ENCODE measurements around the gene TMUB1. TPM values are rescaled to one million over a fixed set of nuclear protein-coding genes. Genes with fewer than 3 reads are reported as not detected.

Gene TMUB1
- total and polyA plus RNA-seq, 2 experiments from 2014 or later: 45.0 to 83.1 TPM

DNA sequence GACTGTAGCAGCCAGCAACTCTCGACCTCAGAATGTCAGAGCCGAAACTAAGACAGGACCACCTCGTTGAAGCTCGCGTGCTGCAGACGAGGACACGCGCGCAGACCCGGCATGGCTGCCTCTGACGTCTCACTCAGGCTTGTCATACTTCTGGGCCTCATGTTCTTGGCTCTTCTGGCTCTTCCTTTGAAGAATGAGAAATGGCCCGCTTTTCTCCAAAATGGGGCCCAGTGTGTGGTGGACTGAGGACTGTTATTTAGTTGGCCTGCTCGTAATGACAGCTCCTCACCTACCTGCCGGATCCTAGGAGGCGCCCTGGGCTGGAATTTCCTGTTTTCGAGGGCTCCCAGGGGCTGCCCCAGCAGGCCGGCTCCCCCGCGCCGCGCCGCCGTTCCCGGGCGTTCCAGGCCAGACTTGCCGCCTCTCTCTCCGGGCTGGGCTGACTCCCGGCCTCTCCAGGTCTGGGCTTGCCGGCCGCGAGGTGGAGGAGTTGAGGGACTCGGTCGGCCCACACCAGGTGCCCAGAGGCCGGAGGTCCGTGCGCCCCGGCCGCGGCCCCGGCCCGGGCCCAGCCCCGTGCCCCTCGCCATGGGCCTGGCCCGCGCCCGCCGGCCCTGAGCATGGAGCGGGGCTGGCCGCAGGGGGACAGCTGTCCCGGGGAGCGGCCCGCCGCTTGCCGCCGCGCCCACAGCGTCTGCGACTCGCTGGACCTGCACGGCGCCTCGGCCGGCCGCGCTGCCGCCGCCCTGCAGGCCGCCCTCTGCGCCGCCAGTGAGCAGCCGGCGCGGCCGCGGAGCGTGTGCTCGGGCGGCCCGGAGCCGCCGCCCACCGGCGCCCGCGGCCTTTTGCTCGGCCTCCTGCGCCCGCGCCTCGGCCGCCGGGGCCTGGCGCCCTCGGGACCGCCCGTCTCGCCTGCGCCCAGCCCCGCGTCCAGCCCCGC lies 31.1 kb upstream of the TMUB1 start:
- peak; percentile 63 for DNase-seq (ENCODE audit: low spot score)
- WGBS (ENCODE audit: low lambda C conversion rate, missing lambda C conversion rate): 19% methylated on average over 62 of the region's 101 CpGs
- H3K36me3 ChIP-seq (replicated peaks; ENCODE audit: insufficient read depth, low read depth): no peaks in the 10 kb centered on the region
- H3K9me2 ChIP-seq (replicated peaks; ENCODE audit: insufficient read depth): no peaks in the 10 kb centered on the region
- no peak overlapping the region for H2AFZ ChIP-seq
- no peaks in the 10 kb centered on the region for H3K27me3 ChIP-seq
- peaks cover 77% of the 10 kb centered on the region for H4K20me1 ChIP-seq (ENCODE audit: insufficient read depth, poor library complexity, severe bottlenecking)
- TF ChIP-seq EZH2 (IDR thresholded peaks at IDR 0.05; ENCODE audit: borderline replicate concordance) (no peak), EZH2phosphoT487 (IDR thresholded peaks at IDR 0.05; ENCODE audit: low read depth, severe bottlenecking, unreplicated experiment) (no peak)
- TF ChIP-seq, protein P1, sequence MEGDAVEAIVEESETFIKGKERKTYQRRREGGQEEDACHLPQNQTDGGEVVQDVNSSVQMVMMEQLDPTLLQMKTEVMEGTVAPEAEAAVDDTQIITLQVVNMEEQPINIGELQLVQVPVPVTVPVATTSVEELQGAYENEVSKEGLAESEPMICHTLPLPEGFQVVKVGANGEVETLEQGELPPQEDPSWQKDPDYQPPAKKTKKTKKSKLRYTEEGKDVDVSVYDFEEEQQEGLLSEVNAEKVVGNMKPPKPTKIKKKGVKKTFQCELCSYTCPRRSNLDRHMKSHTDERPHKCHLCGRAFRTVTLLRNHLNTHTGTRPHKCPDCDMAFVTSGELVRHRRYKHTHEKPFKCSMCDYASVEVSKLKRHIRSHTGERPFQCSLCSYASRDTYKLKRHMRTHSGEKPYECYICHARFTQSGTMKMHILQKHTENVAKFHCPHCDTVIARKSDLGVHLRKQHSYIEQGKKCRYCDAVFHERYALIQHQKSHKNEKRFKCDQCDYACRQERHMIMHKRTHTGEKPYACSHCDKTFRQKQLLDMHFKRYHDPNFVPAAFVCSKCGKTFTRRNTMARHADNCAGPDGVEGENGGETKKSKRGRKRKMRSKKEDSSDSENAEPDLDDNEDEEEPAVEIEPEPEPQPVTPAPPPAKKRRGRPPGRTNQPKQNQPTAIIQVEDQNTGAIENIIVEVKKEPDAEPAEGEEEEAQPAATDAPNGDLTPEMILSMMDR (IDR thresholded peaks at IDR 0.05; ENCODE audit: poor library complexity): no peak
- no peak overlapping the region for H3K4me3 ChIP-seq
- peak overlapping the region; percentile 74 for H3K27ac ChIP-seq
- peaks cover 64% of the 10 kb centered on the region for H3K79me2 ChIP-seq
- peaks cover 17% of the 10 kb centered on the region for H3K4me1 ChIP-seq (ENCODE audit: insufficient read depth)
- peak overlapping the region; percentile 73 for H3K4me2 ChIP-seq
- H3K9me3 ChIP-seq (ENCODE audit: low read depth): no peaks in the 10 kb centered on the region

DNA sequence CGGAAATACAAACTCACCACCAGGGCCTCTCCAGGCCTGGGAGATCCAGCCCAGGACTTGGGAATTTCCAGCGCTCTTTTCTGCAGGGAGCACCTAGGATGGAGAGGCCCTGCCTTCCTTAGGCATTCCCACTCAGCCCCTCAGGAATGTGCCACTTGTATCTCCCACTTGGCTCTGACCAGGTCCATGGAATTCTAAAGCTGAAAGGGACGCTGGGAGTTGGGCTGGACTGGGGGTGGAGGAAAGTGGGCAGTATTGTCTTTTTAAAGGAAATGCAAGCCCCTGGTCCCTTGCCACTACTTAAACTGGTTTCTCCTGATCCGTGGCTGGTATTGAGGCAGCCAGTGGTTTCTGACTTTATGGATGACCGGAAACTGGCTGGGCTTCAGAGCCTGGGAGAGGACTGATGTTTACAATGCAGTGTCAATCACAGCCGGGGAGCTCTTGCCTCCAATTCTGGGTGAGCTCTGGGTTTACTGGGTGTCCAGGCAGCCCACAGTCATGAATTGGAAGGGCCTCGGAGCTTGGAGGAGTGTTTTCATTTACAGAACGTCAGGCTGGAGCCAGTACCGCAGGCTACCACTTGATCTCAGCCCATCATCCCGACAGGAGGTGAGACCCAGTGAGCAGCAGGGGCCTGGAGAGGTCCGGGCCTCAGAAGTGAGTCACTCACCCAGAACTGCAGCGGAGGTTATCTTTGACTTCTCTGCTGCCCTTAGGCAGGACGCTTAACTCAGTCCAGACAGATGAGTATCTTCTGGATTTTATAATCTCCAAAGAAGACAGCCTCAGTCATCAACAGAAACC lies 30.3 kb upstream of the TMUB1 start:
- DNase-seq (ENCODE audit: low spot score): peak; percentile 69
- 29% methylated on average over 13 of the region's 13 CpGs for WGBS (ENCODE audit: low lambda C conversion rate, missing lambda C conversion rate)
- no peaks in the 10 kb centered on the region for H3K9me3 ChIP-seq (ENCODE audit: low read depth)
- H3K4me2 ChIP-seq: peak overlapping the region; percentile 73
- H3K27me3 ChIP-seq: no peaks in the 10 kb centered on the region
- peaks cover 70% of the 10 kb centered on the region for H3K79me2 ChIP-seq
- H3K4me1 ChIP-seq (ENCODE audit: insufficient read depth): peaks cover 17% of the 10 kb centered on the region
- peaks cover 80% of the 10 kb centered on the region for H4K20me1 ChIP-seq (ENCODE audit: insufficient read depth, poor library complexity, severe bottlenecking)
- no peaks in the 10 kb centered on the region for H3K9me2 ChIP-seq (replicated peaks; ENCODE audit: insufficient read depth)
- H3K36me3 ChIP-seq (replicated peaks; ENCODE audit: insufficient read depth, low read depth): no peaks in the 10 kb centered on the region
- TF ChIP-seq EZH2phosphoT487 (IDR thresholded peaks at IDR 0.05; ENCODE audit: low read depth, severe bottlenecking, unreplicated experiment) (no peak), EZH2 (IDR thresholded peaks at IDR 0.05; ENCODE audit: borderline replicate concordance) (no peak)
- TF ChIP-seq, protein P1 (IDR thresholded peaks at IDR 0.05; ENCODE audit: poor library complexity): no peak
- no peak overlapping the region for H3K4me3 ChIP-seq
- peak overlapping the region; percentile 74 for H3K27ac ChIP-seq
- no peak overlapping the region for H2AFZ ChIP-seq

DNA sequence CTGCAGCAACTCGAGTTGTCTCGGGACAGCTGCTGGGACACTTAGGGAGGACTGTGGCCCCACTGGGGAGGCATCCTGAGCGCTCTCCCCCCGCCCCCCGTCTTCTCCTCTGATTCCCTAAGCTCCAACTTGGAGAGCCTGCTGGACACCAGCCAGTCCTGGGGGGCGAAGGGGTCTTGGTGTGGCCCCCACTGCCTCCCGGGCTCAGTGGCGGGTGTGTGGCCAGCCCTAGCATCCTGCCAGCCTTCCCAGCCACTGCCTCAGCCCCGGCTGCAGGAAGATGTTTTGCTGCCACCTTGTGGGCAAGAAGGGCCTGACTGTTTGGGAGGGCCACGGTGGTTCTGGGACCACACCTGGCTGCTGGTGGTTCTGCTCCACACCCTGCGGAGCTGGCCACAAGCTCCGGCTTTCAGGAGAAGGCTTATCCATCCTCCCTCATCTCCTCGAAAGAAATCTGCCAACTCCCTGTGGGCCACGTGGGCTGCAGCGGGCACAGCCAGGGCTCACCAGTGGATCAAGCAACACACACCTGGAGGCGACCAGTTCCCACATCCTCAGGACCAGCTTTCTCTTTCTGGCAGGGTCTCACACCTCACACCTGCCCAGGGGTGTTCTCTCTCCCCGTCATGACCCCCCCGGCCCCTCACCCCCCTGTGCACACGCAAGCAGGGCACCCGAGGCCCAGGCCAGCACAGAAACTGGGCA lies 27.8 kb upstream of the TMUB1 start:
- Histone ChIP-seq H3K36me3 (replicated peaks; ENCODE audit: insufficient read depth, low read depth) (no peaks in the 10 kb centered on the region), H3K4me3 (no peak overlapping the region), H3K27me3 (no peaks in the 10 kb centered on the region), H3K9me3 (ENCODE audit: low read depth) (no peaks in the 10 kb centered on the region), H3K4me2 (no peak overlapping the region), H3K4me1 (ENCODE audit: insufficient read depth) (peaks cover 17% of the 10 kb centered on the region), H2AFZ (no peak overlapping the region), H4K20me1 (ENCODE audit: insufficient read depth, poor library complexity, severe bottlenecking) (peaks cover 65% of the 10 kb centered on the region), H3K9me2 (replicated peaks; ENCODE audit: insufficient read depth) (no peaks in the 10 kb centered on the region), H3K79me2 (peaks cover 74% of the 10 kb centered on the region), H3K27ac (no peak overlapping the region)
- DNase-seq (ENCODE audit: low spot score): peak; percentile 87
- TF ChIP-seq EZH2phosphoT487 (IDR thresholded peaks at IDR 0.05; ENCODE audit: low read depth, severe bottlenecking, unreplicated experiment): no peak
- TF ChIP-seq, protein P1 (IDR thresholded peaks at IDR 0.05; ENCODE audit: poor library complexity): peak; percentile 84
- 47% methylated on average over 20 of the region's 20 CpGs for WGBS (ENCODE audit: low lambda C conversion rate, missing lambda C conversion rate)

Measured in hepatocyte (in vitro differentiated cells).